Fibroblast of pulmonary artery (primary cell): ENCODE measurements around the gene CHMP4B.
A peak's percentile ranks its signal among the peaks of the same experiment; 100 is the strongest.

Source experiments
- DNase-seq: peaks from one replicate; pipeline ENCODE4 v3.0.0-alpha.2; 2010; ENCODE audit warnings: low read depth
- H3K4me3 ChIP-seq: replicated peaks from 2 replicates; pipeline ENCODE4 v1.5.1; 2011; ENCODE audit warnings: low read depth, mild to moderate bottlenecking, control low read depth, low read length, moderate library complexity
- CTCF ChIP-seq: IDR thresholded peaks from 2 replicates; pipeline ENCODE4 v1.5.1; 2011; ENCODE audit warnings: mild to moderate bottlenecking, control low read depth, low read length, inconsistent platforms; ENCODE audit errors: missing control alignments

Gene CHMP4B

GRCh38 chr20:33793011-33793931 is 17.9 kb upstream of the CHMP4B start:
- no peak overlapping the region for H3K4me3 ChIP-seq
- TF ChIP-seq CTCF = no peak
- DNase-seq = peak; percentile 51

- DNase-seq = no peak
- no peak for TF ChIP-seq CTCF
- no peak overlapping the region for H3K4me3 ChIP-seq
Measured at GRCh38 chr20:33796263-33796906, 14.8 kb upstream of the CHMP4B start.

GRCh38 chr20:33796907-33797544 is 14.1 kb upstream of the CHMP4B start:
- no peak overlapping the region for H3K4me3 ChIP-seq
- no peak for TF ChIP-seq CTCF
- no peak for DNase-seq

- TF ChIP-seq CTCF = no peak
- H3K4me3 ChIP-seq = no peak overlapping the region
- no peak for DNase-seq
Measured at GRCh38 chr20:33798444-33798843, 12.7 kb upstream of the CHMP4B start.

GRCh38 chr20:33803921-33804337 is 7.2 kb upstream of the CHMP4B start:
- DNase-seq = peak; percentile 80
- TF ChIP-seq CTCF = no peak

GRCh38 chr20:33808388-33808787 is 2.8 kb upstream of the CHMP4B start:
- TF ChIP-seq CTCF = no peak
- DNase-seq = no peak
- no peak overlapping the region for H3K4me3 ChIP-seq

More at GRCh38 chr20:33803921-33804337, 7.2 kb upstream of the CHMP4B start:
- H3K4me3 ChIP-seq = no peak overlapping the region
